SKM-1 treated with dmso at 0.1 percent for 144 hours (cell line): ENCODE measurements around the gene PLPPR4.
"Not testable (repeated sequence)": the region's sequence is repeated elsewhere in the genome, so short reads cannot be mapped to it uniquely, and the experiment has no call there.

Experiments
- DNase-seq: peaks from one replicate; lab custom pipeline; 2025; ENCODE audit not compliant: unreplicated experiment; lab: John Stamatoyannopoulos, UW

PLPPR4 gene

DNA sequence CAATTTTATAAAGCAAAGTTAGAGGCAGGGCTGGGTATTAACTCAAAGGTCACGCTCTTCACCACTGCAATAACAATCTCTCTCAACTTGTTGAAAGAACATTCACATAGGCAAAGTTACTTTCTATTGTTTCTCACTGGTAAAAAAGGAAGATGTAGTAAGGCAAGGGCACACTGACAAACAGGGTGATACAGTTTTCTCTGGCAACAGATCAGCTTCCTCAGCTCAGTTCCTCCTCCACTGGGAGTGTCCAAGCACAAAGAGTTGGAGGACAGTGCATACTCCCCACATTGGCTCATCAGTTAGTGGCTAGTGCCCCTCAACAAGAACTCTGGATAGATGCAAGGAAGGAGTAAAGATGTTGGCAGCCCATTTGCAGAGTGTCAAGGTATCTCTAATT, 3.7 kb downstream of the PLPPR4 start:
- no peak for DNase-seq

DNA sequence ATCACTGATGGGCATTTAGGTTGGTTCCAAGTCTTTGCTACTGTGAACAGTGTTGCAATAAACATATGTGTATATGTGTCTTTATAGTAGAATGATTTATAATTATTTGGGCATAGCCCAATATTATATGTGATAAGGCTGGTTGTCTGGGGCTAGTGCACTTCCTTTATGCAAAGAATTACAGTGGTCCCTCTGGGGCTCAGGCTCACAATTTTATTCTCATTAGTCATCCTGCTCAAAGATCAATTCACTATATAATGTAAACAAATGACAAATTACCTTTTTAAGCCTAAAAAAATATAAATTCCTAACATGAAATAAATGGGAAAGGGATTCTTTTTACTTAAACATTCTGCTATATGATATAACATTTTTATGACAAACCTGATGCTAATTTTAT, 5.0 kb downstream of the PLPPR4 start:
- DNase-seq, result no peak

DNA sequence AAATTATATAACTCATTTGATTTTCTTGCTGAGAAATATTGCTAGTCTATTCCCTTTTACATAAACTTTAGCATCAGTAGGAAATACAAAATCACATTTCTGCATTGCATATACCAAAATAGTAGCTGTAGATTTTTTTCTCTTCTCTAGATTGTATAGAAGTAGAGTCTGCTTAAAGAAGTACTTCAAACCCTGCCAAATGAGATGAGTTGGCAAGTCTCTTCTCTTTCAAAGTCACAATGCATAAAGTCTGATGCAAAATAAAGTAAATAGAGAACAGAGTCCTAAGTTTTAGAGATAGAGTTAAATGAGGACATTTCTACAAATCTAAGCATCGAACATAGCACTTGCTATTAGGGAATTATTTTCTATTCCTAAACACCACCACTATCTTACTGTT, 6.4 kb downstream of the PLPPR4 start:
- no peak for DNase-seq

DNA sequence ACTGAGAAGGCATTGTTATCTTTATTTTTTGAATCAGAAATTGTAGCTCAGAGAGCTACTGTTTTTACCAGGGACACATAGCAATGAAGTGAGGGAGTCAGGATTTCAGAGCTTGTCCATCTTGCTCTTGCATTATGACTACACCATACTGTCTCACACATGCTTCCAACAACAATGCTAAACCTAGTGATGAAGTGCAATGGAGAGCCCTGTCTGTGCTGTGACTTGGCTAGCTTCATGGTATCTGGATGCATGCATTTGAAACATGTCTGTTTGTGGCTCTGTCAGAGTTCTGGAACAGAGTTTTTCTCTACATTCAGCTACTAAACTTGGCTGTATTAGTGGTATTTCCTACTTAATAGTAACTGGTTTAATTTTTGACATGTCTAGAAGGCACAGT, 7.0 kb downstream of the PLPPR4 start:
- no peak for DNase-seq

DNA sequence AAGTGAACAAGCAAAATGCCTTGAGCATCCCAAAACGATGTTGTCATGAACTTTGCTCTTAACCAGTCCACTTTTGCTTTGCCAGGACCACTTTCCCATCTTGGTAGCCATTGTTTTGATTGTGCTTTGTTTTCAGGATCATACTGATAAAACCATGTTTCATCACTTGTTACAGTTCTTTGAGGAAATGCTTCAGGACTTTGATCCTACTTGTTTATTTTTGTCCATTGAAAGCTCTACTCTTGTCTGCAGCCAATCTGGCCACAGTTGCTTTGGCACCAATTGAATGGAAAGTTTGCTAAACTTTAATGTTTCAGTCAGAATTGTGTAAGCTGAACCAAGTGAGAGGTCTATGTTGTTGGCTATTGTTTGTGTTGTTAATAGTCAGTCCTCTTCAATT, 12.8 kb downstream of the PLPPR4 start:
- no peak for DNase-seq

DNA sequence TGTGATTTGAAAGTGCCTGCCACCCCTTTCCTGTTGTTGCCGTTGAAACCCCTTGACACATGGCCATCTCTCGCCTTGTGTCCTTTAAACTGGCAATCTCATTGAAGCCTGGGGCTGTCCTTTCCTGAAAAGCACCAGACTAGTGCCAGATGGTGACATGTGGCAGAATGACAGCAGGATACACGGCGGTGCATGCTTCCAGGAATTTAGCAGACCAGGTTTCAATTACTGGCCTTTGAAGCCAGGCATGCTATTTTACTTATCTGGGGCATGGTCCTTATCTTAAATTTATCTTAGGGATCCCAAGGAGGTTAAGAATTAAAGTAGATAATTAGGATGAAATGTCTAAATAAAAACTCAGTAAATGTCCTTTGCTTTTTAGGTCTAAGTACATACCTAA, 15.2 kb downstream of the PLPPR4 start:
- no peak for DNase-seq

DNA sequence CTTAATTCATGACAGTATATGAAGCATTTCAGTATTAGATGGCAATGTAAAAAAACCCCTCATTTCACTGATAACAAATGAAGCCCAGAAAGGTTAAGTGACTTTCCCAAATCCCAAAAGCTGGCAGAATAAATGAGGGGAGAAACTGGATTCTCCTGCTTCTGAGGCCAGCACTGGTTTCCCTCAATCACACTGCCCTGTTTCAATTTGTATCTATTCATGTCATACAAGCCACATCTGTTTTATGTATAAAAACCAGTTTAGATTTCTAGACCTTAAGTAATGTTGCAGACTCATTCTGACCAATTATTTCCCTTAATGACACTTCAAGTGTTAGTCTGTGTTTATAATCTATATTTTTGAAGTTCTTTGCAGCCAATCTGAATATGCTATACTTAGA, 16.8 kb downstream of the PLPPR4 start:
- DNase-seq, result no peak

DNA sequence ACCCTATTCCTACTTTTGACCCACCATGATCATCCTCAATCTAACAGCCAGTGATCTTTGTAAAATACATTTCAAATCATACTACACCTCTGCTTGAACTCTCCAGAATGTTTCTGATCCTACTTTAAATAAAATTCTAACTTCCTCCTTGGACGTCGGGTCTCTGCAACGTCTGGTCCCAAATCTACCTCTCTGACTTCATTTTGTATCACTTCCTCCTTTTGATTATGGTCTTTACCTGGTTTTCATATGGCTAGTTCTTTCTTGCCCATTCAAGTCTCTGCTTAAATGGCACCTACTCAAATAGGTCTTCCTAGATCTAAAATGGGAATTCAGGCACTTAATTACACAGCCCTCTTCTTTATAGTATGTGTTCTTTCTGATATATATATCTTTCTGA, 18.2 kb downstream of the PLPPR4 start:
- no peak for DNase-seq

DNA sequence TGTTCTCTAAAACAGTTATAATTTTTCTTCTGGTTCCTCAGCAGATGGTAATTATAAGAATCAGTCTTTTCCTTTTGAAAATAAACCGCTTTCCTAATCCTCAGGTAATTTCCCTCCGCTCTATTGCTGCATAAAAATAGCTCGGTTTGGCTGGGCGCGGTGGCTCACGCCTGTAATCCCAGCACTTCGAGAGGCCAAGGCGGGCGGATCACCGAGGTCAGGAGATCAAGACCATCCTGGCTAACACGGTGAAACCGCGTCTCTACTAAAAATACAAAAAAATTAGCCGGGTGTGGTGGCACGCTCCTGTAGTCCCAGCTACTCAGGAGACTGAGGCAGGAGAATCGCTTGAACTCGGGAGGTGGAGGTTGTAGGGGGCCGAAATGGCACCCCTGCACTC, 19.2 kb downstream of the PLPPR4 start:
- not testable (repeated sequence) for DNase-seq

DNA sequence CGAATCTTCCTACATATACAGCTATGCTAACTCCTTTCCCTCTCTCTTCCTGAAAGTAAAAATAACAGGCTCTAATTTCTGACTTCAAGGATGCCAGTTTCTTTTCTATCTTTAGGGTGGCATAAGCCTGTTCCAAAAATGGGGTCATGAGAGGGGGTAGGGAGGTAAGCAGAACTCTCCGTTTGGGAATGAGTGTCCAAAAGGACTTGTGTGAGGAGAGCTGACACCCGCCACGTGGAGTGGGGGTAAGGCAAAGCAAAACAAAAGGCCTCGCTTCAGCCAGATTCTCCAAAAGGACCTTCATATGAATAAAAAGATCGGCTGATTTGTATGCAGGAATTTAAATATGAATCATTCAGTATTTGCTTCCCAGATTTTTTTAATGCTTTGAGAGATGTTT, 28.6 kb downstream of the PLPPR4 start:
- no peak for DNase-seq

DNA sequence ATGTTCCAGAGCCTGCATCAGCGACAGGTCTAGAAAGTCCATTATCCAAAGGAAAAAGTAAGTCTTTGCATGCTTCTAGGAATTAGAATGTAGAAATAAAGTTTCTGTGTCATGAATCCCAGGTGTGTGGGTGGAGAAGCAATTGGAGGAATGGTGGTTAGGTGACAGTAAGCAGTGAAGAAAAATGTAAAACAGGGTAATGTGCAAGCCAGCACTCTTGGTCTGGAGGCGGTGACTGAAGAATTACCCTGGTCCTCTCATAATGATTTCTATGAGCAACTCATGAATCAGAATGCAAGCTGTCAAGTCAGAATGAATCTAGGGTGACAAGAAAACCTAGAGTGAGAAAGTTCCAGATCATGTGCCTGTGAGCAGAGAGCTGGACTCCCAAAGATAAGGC, 33.6 kb downstream of the PLPPR4 start:
- no peak for DNase-seq

DNA sequence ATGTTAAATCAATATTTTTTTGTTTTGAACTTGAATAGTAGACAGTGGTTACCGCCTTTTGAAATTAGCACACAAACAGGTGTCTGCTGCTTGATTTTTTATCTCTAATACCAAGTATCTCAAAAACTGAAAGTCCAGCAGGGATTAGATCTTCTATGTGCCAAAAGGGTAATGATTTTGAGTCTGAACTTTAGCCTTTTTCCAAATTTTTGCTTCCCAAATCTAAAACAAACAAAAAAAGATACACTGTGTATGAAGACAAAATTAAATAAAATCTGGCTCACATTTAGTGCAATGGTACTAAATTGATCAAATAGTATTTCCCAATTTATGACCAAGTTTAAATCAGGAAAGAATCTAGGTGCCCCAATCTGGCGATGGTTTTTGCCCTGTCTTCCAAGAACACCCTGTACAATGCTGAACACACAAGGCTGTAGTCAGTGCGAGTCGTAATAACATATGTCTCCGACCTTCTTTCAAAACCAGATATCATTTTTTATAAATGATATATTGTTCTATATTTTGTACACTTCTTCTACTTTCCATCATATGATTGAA, 40.5 kb downstream of the PLPPR4 start:
- DNase-seq, result no peak

DNA sequence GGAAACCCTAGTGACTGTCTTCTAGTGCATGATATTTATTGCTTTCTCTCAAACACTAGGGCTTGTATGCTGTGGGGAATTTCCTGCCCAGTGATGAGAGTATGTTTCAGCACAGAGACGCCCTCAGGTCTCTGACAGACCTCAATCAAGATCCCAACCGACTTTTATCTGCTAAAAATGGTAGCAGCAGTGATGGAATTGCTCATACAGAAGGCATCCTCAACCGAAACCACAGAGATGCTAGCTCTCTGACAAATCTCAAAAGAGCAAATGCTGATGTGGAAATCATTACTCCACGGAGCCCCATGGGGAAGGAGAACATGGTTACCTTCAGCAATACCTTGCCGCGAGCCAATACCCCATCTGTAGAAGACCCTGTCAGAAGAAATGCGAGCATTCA, 41.3 kb downstream of the PLPPR4 start:
- DNase-seq, result no peak

DNA sequence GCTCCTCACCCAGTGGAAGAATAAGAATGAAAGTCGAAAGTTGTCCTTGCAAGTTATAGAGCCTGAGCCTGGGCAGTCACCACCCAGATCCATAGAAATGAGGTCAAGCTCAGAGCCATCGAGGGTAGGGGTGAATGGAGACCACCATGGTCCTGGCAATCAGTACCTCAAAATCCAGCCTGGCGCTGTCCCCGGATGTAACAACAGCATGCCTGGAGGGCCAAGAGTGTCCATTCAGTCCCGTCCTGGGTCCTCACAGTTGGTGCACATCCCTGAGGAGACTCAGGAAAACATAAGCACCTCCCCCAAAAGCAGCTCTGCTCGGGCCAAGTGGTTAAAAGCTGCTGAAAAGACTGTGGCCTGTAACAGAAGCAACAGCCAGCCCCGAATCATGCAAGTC, 41.8 kb downstream of the PLPPR4 start:
- DNase-seq, result no peak

DNA sequence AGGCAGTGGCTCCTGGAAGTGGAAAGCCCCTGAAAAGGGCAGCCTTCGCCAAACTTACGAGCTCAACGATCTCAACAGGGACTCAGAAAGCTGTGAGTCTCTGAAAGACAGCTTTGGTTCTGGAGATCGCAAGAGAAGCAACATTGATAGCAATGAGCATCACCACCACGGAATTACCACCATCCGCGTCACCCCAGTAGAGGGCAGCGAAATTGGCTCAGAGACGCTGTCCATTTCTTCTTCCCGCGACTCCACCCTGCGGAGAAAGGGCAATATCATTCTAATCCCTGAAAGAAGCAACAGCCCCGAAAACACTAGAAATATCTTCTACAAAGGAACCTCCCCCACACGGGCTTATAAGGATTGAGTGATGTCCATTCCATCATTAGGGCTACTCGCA, 42.4 kb downstream of the PLPPR4 start:
- DNase-seq, result no peak

DNA sequence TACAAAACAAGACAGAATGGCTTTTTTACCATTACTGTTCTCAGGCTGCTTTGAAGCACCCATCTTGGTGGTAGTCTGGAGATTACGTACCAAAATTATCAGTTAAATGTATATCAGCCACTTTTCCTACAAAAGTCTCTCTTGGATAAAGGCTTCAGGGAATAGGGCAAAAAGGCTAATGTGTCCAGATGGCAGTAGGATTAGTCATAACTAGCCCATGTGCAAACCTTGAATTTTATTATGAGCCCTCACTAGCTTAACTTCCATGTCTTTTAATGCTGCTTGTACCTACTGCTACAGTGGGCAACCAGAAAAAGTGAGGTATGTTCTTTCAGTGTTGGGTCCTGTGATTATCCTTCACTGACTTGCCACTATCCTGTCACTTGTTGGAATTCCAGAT, 51.0 kb downstream of the PLPPR4 start:
- no peak for DNase-seq

DNA sequence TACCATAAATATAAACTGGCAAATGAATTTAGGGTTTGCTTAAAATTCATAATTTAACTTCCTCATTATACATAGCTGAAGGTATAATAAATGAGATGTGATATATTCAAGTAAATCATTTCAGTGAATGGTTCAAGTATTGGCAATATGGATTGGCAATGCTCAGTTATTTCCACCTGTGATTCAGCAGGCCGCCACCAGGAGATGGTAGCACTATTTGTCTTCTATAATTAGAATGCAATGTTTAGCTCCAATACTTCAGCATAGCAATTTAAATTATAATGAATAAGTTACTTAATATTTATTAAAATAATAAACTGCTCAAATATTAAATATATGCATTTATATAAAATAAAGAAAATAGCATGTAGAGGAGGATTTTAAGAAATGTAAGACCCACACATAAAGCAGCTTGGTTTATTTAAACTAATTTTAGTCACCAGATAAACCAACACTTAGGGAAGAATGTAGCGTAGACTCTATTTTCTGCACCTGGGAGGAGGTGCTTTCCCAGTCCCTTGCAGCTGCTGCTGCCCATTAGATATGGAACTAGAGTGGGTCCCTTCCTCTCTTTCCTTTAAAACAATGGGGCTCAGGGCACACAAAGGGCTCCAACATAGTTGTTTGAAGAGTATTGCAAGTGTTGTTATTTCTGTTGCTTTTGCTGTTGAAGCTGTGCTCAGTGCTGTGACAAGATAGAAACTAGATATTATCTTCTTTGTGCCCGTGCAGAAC, 62.1 kb downstream of the PLPPR4 start:
- DNase-seq, result no peak

DNA sequence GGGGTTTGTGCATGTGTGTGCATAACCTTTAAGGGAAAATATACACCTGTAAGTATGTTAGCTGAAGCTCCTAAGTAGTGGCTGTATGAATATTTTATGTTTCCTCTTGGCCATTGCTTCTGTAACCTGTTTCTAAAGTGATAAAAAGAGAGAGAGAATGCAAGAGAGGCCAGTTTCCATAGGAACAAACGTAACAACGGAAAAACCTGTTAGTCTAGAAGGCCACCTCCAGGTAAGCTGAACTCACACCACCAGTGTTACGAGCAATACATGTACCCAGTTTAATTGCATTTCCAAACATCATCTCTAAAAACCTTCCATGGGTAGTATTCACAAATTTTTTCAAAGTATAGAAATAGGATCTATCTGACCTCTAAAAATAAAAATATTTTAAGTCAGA, 63.1 kb downstream of the PLPPR4 start:
- no peak for DNase-seq

DNA sequence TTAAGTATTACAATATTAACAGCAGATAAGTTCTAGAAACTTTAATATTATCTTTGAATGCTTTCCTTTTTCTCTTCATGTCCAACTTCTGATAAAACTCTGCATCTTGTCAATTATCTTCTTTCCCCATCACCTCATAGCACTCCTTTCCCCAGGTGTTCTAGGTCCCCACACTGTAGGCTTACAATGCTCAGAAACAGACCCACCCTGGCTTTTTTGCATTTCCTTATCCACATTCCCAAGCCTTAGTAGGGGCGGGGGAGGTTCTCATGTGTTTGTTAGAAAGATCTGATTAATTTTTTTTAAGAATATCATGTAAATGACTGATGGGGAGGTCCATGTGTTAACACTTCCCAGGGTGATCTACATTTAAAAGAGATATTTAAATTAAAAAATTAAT, 63.9 kb downstream of the PLPPR4 start:
- DNase-seq, result no peak

DNA sequence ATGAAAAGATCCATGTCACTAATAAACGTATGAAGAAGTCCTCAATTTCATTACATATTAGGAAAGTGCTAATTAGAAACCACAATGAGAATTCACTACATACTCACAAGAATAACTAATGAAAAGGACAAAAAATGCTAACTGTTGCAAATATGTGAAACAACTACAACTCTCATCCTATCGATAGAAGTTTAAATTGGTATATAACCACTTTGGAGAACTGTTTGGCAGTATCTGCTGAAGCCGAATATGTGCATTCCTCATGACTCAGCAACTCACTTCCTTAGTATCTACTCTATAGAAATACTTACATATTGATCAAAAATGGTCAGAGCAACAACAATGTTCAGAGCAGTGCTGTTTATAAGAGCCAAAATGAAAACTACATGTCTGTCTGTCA, 66.8 kb downstream of the PLPPR4 start:
- no peak for DNase-seq

DNA sequence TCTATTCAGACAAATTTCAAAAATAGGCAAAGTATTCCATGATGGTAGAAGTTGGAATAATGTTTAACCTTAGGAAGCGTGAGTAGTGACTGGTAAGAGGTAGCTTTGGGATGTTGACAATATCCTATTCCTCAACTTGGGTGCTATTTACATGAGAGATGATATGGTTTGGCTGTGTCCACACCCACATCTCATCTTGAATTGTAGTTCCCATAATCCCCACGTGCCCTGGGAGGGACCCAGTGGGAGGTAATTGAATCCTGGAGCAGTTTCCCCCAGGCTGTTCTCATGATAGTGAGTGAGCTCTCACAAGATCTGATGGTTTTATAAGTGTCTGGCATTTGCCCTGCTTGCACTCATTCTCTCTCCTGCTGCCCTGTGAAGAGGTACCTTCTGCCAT, 67.3 kb downstream of the PLPPR4 start:
- DNase-seq, result no peak

DNA sequence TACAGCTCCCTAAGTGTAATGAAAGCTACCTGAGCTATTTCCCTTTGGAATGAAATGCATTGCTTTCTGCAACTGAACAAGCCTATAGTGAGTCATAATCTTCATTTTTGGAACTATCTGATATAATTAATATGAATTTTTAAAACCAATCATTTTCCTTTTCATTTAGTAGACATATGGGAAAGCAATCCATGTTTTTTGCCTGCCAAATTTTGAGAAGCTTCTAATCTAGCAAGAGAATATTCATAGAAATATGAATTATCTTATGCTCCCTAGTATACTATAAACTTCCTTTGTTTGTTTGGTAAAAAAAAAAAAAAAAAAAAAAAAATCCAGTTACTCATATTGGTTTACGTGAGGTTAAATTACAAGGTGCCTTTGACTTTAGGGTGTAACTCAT, 68.3 kb downstream of the PLPPR4 start:
- no peak for DNase-seq

DNA sequence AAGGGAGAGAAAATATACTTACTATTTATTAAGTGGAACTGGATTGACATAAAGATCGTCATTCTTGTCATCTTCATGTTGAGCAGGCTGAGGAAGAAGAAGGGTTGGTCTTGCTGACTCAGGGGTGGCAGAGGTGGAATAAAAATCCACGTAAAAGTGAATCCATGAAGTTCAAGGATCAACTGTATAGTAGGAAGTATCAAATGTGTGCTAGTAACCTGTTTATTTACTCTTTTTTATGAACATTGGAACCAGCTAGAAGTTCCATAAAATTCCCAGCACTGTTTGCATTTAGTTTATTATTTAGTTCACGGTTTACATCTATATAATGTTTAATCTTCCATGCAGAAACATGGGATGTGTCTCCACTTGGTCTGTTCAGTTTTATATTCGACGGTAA, 70.7 kb downstream of the PLPPR4 start:
- no peak for DNase-seq
